Esophagus muscularis mucosa (tissue), 4 donors: Measurements from ENCODE around the gene ECE2.
A peak's percentile ranks its signal among the peaks of the same experiment; 100 is the strongest.

ENCODE experiments used
- EP300 ChIP-seq: sonication (generic); formaldehyde crosslinking; IDR thresholded peaks from one replicate; pipeline ENCODE4 v1.6.1; 2017; ENCODE audit warnings: antibody characterized with exemption
- POLR2A ChIP-seq: fragments of 450-650 bp; IDR thresholded peaks from one replicate; pipeline ENCODE4 v1.6.1; 2017; ENCODE audit warnings: antibody characterized with exemption, moderate library complexity, mild to moderate bottlenecking, low read depth
- POLR2AphosphoS5 ChIP-seq, 2 donors: sonication (generic); formaldehyde crosslinking; IDR thresholded peaks; one replicate each; pipeline ENCODE4 v1.6.1; 2017; ENCODE audit warnings: antibody characterized with exemption in 2 of 2
- TF ChIP-seq, protein P1 (sequence below), 3 experiments: fragments of 200-600 bp in 2 of 3; fragments of 450-650 bp in 1 of 3; sonication (generic) in 2 of 3; IDR thresholded peaks; one replicate each; pipeline ENCODE4 v1.5.1; 2017 to 2019; ENCODE audit warnings: antibody characterized with exemption in 3 of 3, mild to moderate bottlenecking in 2 of 3, moderate library complexity in 1 of 3

DNA sequence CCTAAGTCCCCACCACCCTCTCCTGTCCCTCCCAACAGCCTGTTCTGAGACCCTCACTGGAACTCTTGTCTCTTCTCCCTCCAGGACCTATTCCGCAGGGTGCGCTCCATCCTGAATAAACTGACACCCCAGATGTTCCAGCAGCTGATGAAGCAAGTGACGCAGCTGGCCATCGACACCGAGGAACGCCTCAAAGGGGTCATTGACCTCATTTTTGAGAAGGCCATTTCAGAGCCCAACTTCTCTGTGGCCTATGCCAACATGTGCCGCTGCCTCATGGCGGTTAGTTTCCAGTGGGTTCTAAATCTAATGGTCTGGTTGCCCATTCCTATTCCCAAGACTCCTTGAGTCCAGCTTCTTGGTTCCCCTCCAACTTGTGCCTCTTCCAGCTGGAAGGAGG lies 47.9 kb downstream of the ECE2 start:
- TF ChIP-seq EP300 (no peak), POLR2A (no peak), POLR2AphosphoS5 (IDR thresholded peaks at IDR 0.05) (peak; percentile 5 to 16)
- TF ChIP-seq, protein P1, sequence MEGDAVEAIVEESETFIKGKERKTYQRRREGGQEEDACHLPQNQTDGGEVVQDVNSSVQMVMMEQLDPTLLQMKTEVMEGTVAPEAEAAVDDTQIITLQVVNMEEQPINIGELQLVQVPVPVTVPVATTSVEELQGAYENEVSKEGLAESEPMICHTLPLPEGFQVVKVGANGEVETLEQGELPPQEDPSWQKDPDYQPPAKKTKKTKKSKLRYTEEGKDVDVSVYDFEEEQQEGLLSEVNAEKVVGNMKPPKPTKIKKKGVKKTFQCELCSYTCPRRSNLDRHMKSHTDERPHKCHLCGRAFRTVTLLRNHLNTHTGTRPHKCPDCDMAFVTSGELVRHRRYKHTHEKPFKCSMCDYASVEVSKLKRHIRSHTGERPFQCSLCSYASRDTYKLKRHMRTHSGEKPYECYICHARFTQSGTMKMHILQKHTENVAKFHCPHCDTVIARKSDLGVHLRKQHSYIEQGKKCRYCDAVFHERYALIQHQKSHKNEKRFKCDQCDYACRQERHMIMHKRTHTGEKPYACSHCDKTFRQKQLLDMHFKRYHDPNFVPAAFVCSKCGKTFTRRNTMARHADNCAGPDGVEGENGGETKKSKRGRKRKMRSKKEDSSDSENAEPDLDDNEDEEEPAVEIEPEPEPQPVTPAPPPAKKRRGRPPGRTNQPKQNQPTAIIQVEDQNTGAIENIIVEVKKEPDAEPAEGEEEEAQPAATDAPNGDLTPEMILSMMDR (IDR thresholded peaks at IDR 0.05) = no peak
